ENCODE data around the gene SFSWAP. TPM values are rescaled to one million over a fixed set of nuclear protein-coding genes. Genes with fewer than 3 reads are reported as not detected.

Gene SFSWAP
- total and polyA plus RNA-seq, 2 of the 8 experiments (the other 6 are each of a cell fraction or from before 2014, with no cell fraction given) = 36.5 to 49.5 TPM

DNA sequence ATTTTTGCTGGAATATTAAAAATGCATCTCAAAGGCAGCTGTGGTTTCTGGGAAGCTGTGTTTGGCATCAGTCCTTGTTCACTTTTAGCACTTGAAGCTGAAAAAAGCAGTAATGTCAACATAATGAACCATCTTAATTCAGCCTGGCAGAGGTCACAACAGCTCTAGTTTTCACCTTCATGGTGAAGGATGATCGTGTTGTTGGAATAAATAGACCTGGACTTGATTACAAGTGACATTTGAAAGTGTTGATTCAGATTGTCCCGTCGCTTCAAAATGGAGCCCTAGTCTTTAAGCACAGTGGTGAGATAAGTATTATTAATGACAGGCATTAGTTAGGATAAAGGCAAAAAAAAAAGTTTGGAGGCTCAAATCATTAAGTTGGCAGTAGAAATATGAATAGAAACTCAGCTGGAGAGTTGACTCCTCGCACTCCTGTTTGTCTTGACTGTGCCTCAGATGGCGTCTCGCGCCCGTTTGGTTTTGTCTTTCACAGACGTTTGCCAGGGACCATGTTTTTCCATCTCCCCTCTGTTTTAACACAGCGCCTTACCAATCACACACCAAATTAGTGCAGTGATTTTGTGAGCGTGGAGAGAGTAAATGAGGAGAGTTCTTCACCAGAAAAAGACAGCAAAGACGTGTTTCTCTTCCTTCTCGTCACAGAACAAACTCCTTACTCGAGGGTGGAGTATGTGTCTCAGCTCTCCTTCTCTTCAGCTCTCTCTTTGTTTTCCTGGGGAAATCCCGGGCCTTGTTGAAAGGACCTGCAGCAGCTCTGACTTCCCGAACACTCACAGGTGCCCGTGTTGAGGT lies 63.9 kb downstream of the SFSWAP start:
- Histone ChIP-seq H2BK20ac (ENCODE audit: low read length) (no peak overlapping the region), H3K4me2 (ENCODE audit: insufficient read depth in 1 of 2, low read depth in 2 of 2, low read length in 2 of 2) (peak overlapping the region; percentile 14 to 18; a peak in 3 of 4 replicates), H3K14ac (ENCODE audit: insufficient read length) (no peak overlapping the region), H2BK12ac (ENCODE audit: low read depth, low read length) (no peak overlapping the region; the same call in 1 of the 2 replicates), H2BK5ac (ENCODE audit: low read depth, low read length) (0 out of 2 replicates have a peak overlapping the region, but pooled peaks have one; percentile 11), H3K23me2 (ENCODE audit: low read depth, low read length) (no peaks in the 10 kb centered on the region), H2AFZ (ENCODE audit: low read length) (no peak overlapping the region), H4K91ac (replicated peaks; ENCODE audit: insufficient read length, low read length) (no peak overlapping the region), H3K23ac (ENCODE audit: insufficient read length) (no peak overlapping the region), H3K56ac (replicated peaks; ENCODE audit: insufficient read length, low read depth, low read length) (no peak overlapping the region), H2AK5ac (ENCODE audit: low read depth, low read length) (no peak overlapping the region), H4K8ac (ENCODE audit: extremely low read depth, insufficient read depth, low read length) (no peak overlapping the region), H3K18ac (ENCODE audit: extremely low read depth, low read length) (no peak overlapping the region), H3K4me1 (replicated peaks in 1 of 4; ENCODE audit: control insufficient read depth in 3 of 4, insufficient read depth in 4 of 4, low read length in 3 of 4) (peaks cover 9 to 28% (median 18%) of the 10 kb centered on the region in 4 experiments), H3K27ac (ENCODE audit: low read depth, low read length) (peak overlapping the region; percentile 48; the same call in 1 of the 2 replicates), H2BK120ac (replicated peaks; ENCODE audit: low read depth, low read length) (no peak overlapping the region), H4K20me1 (replicated peaks in 1 of 2; ENCODE audit: control insufficient read depth in 1 of 2, insufficient read depth in 2 of 2, low read length in 2 of 2) (no peaks in the 10 kb centered on the region), H4K5ac (ENCODE audit: insufficient read length, low read depth, low read length) (no peak overlapping the region), H3K4me3 (ENCODE audit: extremely low read depth in 1 of 4, insufficient read depth in 2 of 4, low read depth in 3 of 4, low read length in 4 of 4) (no peak overlapping the region), H3K79me1 (ENCODE audit: low read depth, low read length) (no peaks in the 10 kb centered on the region), H3K27me3 (replicated peaks in 1 of 4; ENCODE audit: control insufficient read depth in 3 of 4, extremely low read depth in 1 of 4, insufficient read depth in 3 of 4, low read length in 3 of 4) (no peaks in the 10 kb centered on the region), H3K36me3 (ENCODE audit: control insufficient read depth in 2 of 4, insufficient read depth in 4 of 4, low read length in 3 of 4) (peaks cover 0 to 25% (median 11%) of the 10 kb centered on the region in 4 experiments; a peak in 7 of 8 replicates), H3K9me3 (ENCODE audit: insufficient read depth in 2 of 2, low read depth in 1 of 2, low read length in 1 of 2) (no peaks in the 10 kb centered on the region), H3K4ac (replicated peaks; ENCODE audit: insufficient read length, low read depth, low read length) (no peak overlapping the region), H3K79me2 (ENCODE audit: control insufficient read depth in 1 of 2, insufficient read depth in 2 of 2, low read length in 2 of 2) (no peaks in the 10 kb centered on the region), H3K9ac (replicated peaks in 1 of 4; ENCODE audit: extremely low read depth in 1 of 4, low read depth in 3 of 4, low read length in 3 of 4) (no peak overlapping the region), H2BK15ac (ENCODE audit: low read length) (no peak overlapping the region)
- FAIRE-seq = no peak
- CTCF ChIA-PET (ENCODE audit: partially characterized antibody) = interaction anchor here (0.8 to 4.1 kb wide), 4 partner anchors 9 to 659 kb away, joined by 3 to 25 read pairs (median 10); no protein-coding TSS in a partner anchor
- POLR2A ChIA-PET (ENCODE audit: partially characterized antibody) = interaction anchor here (0.6 to 1.7 kb wide), 6 partner anchors 11 to 217 kb away, joined by 3 to 5 read pairs (median 3); partner anchors contain the start of gene EP400
- 76% methylated on average over 17 of the region's 17 CpGs; no CpG with 5 or more reads in 1 of the 2 experiments for WGBS, 2 experiments (ENCODE audit: extremely low coverage in 1 of 2, insufficient coverage in 1 of 2, insufficient read length in 1 of 2, insufficient replicate concordance in 2 of 2, low coverage in 1 of 2, low lambda C conversion rate in 2 of 2, missing lambda C conversion rate in 1 of 2)
- DNase-seq (ENCODE audit: low read depth in 1 of 2, low spot score in 2 of 2) = no peak
- no peak for TF ChIP-seq JUND (IDR thresholded peaks at IDR 0.05; ENCODE audit: low read length)
- no peak for TF ChIP-seq SRF (IDR thresholded peaks at IDR 0.05; ENCODE audit: low read depth, low read length)
- TF ChIP-seq CHD1 (IDR thresholded peaks at IDR 0.05; ENCODE audit: low read depth, low read length) = no peak
- no peak for TF ChIP-seq BACH1 (IDR thresholded peaks at IDR 0.05; ENCODE audit: low read length)
- TF ChIP-seq TEAD4 (IDR thresholded peaks at IDR 0.05; ENCODE audit: low read depth, low read length) = no peak
- TF ChIP-seq KDM1A (IDR thresholded peaks at IDR 0.05; ENCODE audit: borderline replicate concordance, low read length) = no peak
- no peak for TF ChIP-seq CEBPB (IDR thresholded peaks at IDR 0.05; ENCODE audit: low read depth, low read length)
- no peak for TF ChIP-seq BCL11A (IDR thresholded peaks at IDR 0.05; ENCODE audit: low read depth in 2 of 2, low read length in 2 of 2)
- TF ChIP-seq SIRT6 (IDR thresholded peaks at IDR 0.05; ENCODE audit: low read length) = no peak
- TF ChIP-seq KDM4A (IDR thresholded peaks at IDR 0.05; ENCODE audit: low read depth, low read length, severe bottlenecking) = no peak
- TF ChIP-seq POU5F1 (IDR thresholded peaks at IDR 0.05; ENCODE audit: low read depth, low read length) = no peak
- TF ChIP-seq RBBP5 (IDR thresholded peaks at IDR 0.05; ENCODE audit: borderline replicate concordance, low read depth, low read length) = no peak
- no peak for TF ChIP-seq CREB1 (IDR thresholded peaks at IDR 0.05)
- TF ChIP-seq JUN (IDR thresholded peaks at IDR 0.05; ENCODE audit: low read depth, low read length) = no peak
